MCF 10A (cell line): ENCODE measurements around the gene SPON1. TPM values are rescaled to one million over a fixed set of nuclear protein-coding genes. Genes with fewer than 3 reads are reported as not detected.

Source experiments
- BruUV-seq: library from RNA; stranded (reverse); fragments of 400-500 nt; replicated peaks from 2 replicates; lab custom pipeline; 2021; lab: Mats Ljungman, UMichigan
- CTCF ChIA-PET: fragments of 300-600 bp; sonication (Branson Sonifier 250); formaldehyde crosslinking; extraction: SDS; loops from one replicate; lab custom pipeline; 2021; ENCODE audit warnings: antibody characterized with exemption, inconsistent platforms; lab: Yijun Ruan, JAX
- POLR2A ChIA-PET: fragments of 300-600, 350-650 bp; sonication (Branson Sonifier 250); formaldehyde crosslinking; extraction: SDS; loops from one replicate; lab custom pipeline; 2020; ENCODE audit warnings: antibody characterized with exemption, inconsistent platforms; lab: Yijun Ruan, JAX
- DNase-seq: peaks from one replicate; pipeline ENCODE4 v3.0.0-alpha.2; 2018; ENCODE audit not compliant: unreplicated experiment
- H3K27ac Mint-ChIP-seq: one replicate; pipeline ENCODE4 v1.8.0; 2022; ENCODE audit warnings: mild to moderate bottlenecking, low read depth, mixed read lengths; ENCODE audit not compliant: unreplicated experiment
- H3K27me3 Mint-ChIP-seq: one replicate; pipeline ENCODE4 v1.8.0; 2022; ENCODE audit warnings: mixed read lengths; ENCODE audit not compliant: insufficient read depth, unreplicated experiment
- H3K36me3 Mint-ChIP-seq: one replicate; pipeline ENCODE4 v1.8.0; 2022; ENCODE audit warnings: mild to moderate bottlenecking, moderate library complexity, mixed read lengths; ENCODE audit not compliant: insufficient read depth, unreplicated experiment
- H3K4me1 Mint-ChIP-seq: one replicate; pipeline ENCODE4 v1.8.0; 2022; ENCODE audit warnings: mixed read lengths; ENCODE audit not compliant: insufficient read depth, unreplicated experiment
- H3K4me3 Mint-ChIP-seq: one replicate; pipeline ENCODE4 v1.8.0; 2022; ENCODE audit warnings: mild to moderate bottlenecking, moderate library complexity, mixed read lengths; ENCODE audit not compliant: unreplicated experiment
- H3K9me3 Mint-ChIP-seq: one replicate; pipeline ENCODE4 v1.8.0; 2022; ENCODE audit warnings: mixed read lengths; ENCODE audit not compliant: unreplicated experiment
- CTCF ChIP-seq: fragments of 200-600 bp; IDR thresholded peaks from one replicate; pipeline ENCODE4 v1.8.0; 2022; ENCODE audit warnings: antibody characterized with exemption, mild to moderate bottlenecking; ENCODE audit not compliant: unreplicated experiment
- intact Hi-C: fragments of 100-400 bp; cut with micrococcal nuclease; formaldehyde crosslinking; loops from 2 replicates; pipeline ENCODE4 v1.14.1; 2022
- total RNA-seq: library from RNA; stranded (reverse); gene quantifications from 2 replicates; pipeline ENCODE4 v1.2.3, GENCODE V29; 2022

SPON1 gene
- total RNA-seq, 1 experiment from 2014 or later, result not detected

DNA sequence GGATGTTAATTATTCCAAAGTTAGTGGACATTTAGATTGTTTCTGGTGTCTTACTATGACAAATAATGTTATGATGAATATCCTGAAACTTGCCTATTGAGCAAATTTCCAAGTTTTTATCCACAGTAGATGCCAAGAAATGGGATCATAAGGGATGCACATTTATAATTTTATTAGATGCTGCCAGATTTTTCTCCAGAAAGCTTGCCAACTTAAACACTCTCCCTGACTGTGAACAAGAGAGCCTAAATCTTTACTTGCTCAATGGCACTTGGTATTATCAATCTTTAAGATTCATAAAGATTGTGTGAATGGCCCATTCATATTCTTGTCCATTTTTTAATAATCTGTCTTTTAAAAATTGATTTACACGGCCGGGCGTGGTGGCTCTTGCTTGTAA, 82.4 kb downstream of the SPON1 start:
- DNase-seq, result no peak
- POLR2A ChIA-PET, result no interaction called here
- Mint-ChIP-seq H3K27me3 (peaks cover 58% of the 10 kb centered on the region), H3K36me3 (no peaks in the 10 kb centered on the region), H3K4me1 (no peaks in the 10 kb centered on the region), H3K27ac (no peak overlapping the region), H3K4me3 (no peak overlapping the region), H3K9me3 (no peaks in the 10 kb centered on the region)
- intact Hi-C loops, result loop anchor here (5.0 kb wide), 1 partner anchor 273 kb away; no protein-coding TSS in a partner anchor
- BruUV-seq, result no TSS peak
- CTCF ChIA-PET, result no interaction called here
- TF ChIP-seq CTCF, result no peak

DNA sequence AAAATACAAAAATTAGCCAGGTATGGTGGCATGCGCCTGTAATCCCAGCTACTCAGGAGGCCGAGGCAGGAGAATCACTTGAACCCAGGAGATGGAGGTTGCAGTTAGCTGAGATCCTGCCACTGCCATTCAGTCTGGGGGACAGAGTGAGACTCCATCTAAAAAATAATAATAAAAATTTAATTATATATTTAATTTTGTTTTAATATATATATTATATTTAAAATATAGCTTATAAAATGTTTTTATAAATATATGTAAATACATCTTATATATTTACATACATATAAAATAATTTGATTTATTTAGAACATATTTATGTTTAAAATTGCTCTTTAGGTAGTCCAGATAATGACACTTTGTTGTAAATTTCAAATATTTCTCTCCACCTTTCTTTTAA, 82.9 kb downstream of the SPON1 start:
- Mint-ChIP-seq H3K27me3 (peaks cover 53% of the 10 kb centered on the region), H3K4me3 (no peak overlapping the region), H3K36me3 (no peaks in the 10 kb centered on the region), H3K9me3 (no peaks in the 10 kb centered on the region), H3K27ac (no peak overlapping the region), H3K4me1 (no peaks in the 10 kb centered on the region)
- DNase-seq, result no peak
- intact Hi-C loops, result no loop called here
- no TSS peak for BruUV-seq
- CTCF ChIA-PET, result no interaction called here
- POLR2A ChIA-PET, result no interaction called here
- no peak for TF ChIP-seq CTCF

DNA sequence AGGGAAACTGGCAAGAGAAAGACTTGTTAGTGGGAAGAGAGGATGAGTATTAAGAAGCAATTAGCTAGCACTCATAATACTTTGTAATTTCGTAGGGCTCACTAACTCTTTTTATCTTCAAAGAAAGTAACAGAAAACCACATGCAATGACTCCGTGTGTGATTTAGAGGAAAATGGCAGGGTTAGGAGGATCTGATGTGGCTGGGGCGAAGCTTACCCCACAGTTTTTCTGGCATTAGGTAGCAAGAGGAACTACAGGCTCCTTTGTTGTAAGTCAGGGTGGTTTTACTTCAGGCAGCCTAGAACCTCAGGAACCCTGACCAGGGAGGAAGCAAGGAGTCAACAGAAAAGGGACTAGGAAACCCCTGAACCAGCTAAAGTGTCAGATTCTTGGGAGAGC, 89.7 kb downstream of the SPON1 start:
- intact Hi-C loops, result no loop called here
- H3K4me3 Mint-ChIP-seq, result no peak overlapping the region
- no TSS peak for BruUV-seq
- POLR2A ChIA-PET, result interaction anchor here (0.6 kb wide), 1 partner anchor 58 kb away, joined by 3 read pairs; no protein-coding TSS in a partner anchor
- no peak overlapping the region for H3K27ac Mint-ChIP-seq
- no peak for TF ChIP-seq CTCF
- DNase-seq, result no peak
- peaks cover 57% of the 10 kb centered on the region for H3K27me3 Mint-ChIP-seq
- CTCF ChIA-PET, result interaction anchor here (0.7 to 2.3 kb wide), 3 partner anchors 12 to 198 kb away, joined by 3 to 6 read pairs (median 6); no protein-coding TSS in a partner anchor
- H3K9me3 Mint-ChIP-seq, result no peaks in the 10 kb centered on the region
- no peaks in the 10 kb centered on the region for H3K4me1 Mint-ChIP-seq
- no peaks in the 10 kb centered on the region for H3K36me3 Mint-ChIP-seq

DNA sequence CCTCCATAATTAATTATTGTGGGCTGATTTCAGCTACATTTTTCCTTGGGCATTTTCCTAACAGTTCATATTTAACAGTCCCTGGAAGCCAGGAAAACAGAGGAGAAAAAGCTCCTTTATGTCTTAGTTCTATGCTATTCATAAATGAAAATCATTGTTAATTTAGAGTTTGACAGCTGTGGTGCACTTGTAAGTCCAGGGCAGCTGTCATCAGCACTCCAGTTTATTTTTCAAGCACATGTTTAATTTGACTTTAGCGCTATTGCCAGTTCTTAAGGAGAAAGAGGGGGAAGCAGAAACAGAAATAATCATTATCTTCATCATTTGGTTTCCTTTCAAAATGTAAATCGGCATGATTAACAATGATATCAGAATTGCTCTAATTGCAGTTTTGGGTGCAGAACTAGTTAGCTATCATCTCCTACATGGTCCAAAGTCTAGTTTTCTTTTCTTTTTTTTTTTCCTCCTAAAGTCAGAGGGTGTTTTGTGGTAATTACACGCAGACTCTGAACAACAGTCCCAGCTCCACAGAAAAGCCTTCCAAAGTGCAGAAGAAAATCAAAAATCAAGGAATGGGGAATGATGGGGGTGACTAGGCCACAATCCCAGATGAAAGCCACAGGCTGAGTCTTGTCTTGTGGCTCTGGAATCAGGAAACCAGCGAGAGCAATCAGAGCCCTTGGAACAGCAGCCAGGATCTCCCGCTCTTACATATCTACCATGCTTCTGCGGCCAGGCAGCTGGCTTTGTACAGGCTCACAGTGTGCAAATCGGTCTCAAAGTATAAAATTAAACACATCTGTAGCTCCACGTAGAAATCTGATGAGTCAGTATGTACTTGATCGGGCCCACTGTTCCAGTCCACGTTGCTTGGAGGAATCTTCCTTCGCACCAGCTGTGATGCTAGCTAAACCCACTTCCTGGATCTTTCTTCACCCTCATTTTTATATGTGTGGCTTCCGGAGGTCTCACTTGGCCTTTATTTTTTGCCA, 91.9 kb downstream of the SPON1 start:
- no peaks in the 10 kb centered on the region for H3K36me3 Mint-ChIP-seq
- H3K4me3 Mint-ChIP-seq, result no peak overlapping the region
- DNase-seq, result no peak
- H3K27me3 Mint-ChIP-seq, result peaks cover 51% of the 10 kb centered on the region
- ChIA-PET POLR2A (interaction anchor here (0.8 kb wide), 1 partner anchor 60 kb away, joined by 3 read pairs; no protein-coding TSS in a partner anchor), CTCF (interaction anchor here (1.0 kb wide), 1 partner anchor 196 kb away, joined by 4 read pairs; no protein-coding TSS in a partner anchor)
- intact Hi-C loops, result no loop called here
- no peaks in the 10 kb centered on the region for H3K4me1 Mint-ChIP-seq
- H3K27ac Mint-ChIP-seq, result no peak overlapping the region
- TF ChIP-seq CTCF, result no peak
- BruUV-seq, result no TSS peak
- no peaks in the 10 kb centered on the region for H3K9me3 Mint-ChIP-seq
